Activated CD8-positive, alpha-beta memory T cell treated with anti-CD3 and anti-CD28 coated beads, Interleukin-2, amount 50 U/mL, for 1 hour (primary cell): ENCODE results near the gene GH1.

Source experiments
- DNase-seq: peaks from one replicate; pipeline ENCODE4 v3.0.0-alpha.2; 2020; ENCODE audit errors: extremely low read depth

Gene GH1

DNA sequence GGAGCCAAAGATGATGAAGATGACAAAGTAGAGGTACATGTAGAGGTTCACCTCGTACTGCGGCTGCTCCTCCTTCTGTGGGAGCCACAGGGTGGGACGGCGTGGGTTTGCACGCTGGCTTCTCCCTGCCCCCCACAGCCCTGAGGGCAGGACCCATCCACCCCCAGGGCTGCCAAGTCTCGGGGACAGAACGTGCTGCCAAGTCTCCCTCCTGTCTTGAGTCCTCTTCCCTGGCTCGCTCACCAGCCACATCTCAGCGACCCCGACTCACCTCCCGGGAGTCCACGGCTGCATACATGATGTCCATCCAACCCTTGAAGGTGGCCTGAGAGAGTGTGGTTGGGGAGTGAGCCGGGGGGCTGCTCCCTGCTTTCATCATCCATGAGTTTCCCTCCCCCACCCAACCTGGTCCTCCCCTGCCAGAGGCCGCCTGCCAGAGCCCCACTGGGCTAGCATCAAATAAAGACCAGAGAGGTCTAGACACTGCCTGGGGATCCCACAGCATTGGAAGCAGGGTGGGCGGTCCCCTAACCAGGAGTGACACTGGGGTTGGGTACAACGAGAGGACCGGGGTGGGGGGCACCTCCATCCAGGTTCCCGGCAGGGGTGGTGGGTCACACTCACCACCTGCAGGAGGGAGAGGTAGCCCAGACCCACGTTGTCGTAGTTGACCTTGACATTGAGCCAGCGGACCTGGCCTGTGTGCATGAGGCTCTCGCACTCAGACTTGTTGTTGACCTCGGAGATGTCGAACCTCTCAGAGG, 26.3 kb upstream of the GH1 start:
- no peak for DNase-seq

GRCh38 chr17:63943745-63944144, 25.1 kb upstream of the GH1 start:
- DNase-seq: no peak

DNA sequence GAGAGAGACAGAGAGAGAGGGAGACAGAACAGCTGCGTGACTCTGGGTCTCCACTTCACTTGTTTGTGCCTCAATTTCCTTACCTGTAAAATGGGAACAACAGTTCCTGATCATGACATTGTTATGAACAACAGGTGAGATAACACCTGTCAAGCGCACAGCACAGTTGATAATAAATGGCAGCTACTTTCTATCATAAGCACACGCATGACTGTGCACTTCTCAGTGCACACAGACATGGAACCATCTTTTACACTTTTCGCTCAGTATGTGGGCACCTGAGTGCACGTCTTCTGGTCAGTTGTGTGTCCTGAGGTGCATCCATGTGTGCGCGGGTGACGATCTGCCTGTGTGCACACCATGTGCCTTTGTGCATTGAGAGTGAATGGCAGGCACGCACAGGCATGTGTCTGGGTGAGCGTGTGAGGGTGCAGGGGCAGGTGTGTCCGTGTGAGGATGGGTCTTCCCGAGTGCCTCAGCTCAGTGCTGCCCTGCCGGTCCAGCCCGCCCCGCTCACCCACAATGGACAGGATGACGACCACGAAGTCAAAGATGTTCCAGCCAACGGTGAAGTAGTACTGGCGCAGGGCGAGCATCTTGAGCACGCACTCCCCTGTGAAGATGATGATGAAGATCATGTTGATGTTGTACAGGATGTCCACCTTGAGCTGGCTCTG, 23.8 kb upstream of the GH1 start:
- DNase-seq: no peak

- DNase-seq: no peak
These were observed 23.1 kb upstream of the GH1 start for GRCh38 chr17:63941751-63942150.

- no peak for DNase-seq
These were observed 22.5 kb upstream of the GH1 start for GRCh38 chr17:63941162-63941561.

- DNase-seq: no peak
These were observed 21.9 kb upstream of the GH1 start for GRCh38 chr17:63940584-63940983.

GRCh38 chr17:63939884-63940283, 21.2 kb upstream of the GH1 start:
- no peak for DNase-seq

DNA sequence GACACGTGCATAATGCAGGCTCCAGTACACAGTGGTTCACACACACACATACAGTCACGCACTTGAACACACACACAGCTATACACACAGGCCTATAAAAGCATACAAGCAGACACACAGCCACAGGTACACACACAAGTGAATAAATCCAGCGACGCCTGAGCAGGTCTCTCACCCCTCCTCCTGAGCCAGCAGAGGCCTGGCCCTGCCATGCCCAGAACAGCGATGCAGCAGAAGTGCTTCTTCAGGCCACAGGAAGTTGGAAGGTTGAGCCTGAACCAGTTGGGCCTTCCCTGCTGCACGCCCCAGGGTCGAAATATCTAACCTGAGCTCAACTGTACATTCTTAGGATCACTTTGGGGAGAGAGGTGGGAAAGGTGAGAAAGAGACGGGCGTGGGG, 20.8 kb upstream of the GH1 start:
- no peak for DNase-seq

DNA sequence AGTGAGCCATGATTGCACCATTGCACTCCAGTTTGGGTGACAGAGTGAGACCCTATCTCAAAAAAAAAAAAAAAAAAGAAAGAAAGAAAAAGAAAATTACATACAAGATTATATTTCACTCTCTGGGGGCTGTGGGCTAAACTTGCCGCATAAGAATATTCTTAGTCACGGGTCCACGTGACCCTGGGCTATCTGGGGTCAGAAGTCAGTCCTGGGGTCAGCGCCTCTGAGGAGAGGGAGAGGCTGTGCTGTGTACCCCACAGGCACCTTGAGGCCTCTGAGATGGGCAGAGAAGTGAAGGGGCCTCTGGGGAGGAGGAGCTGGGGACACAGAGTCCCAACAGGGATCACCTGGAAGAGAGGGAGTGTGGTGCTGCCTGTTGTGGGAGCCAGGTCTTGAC, 19.3 kb upstream of the GH1 start:
- DNase-seq: no peak

GRCh38 chr17:63937319-63937718, 18.7 kb upstream of the GH1 start:
- no peak for DNase-seq

DNA sequence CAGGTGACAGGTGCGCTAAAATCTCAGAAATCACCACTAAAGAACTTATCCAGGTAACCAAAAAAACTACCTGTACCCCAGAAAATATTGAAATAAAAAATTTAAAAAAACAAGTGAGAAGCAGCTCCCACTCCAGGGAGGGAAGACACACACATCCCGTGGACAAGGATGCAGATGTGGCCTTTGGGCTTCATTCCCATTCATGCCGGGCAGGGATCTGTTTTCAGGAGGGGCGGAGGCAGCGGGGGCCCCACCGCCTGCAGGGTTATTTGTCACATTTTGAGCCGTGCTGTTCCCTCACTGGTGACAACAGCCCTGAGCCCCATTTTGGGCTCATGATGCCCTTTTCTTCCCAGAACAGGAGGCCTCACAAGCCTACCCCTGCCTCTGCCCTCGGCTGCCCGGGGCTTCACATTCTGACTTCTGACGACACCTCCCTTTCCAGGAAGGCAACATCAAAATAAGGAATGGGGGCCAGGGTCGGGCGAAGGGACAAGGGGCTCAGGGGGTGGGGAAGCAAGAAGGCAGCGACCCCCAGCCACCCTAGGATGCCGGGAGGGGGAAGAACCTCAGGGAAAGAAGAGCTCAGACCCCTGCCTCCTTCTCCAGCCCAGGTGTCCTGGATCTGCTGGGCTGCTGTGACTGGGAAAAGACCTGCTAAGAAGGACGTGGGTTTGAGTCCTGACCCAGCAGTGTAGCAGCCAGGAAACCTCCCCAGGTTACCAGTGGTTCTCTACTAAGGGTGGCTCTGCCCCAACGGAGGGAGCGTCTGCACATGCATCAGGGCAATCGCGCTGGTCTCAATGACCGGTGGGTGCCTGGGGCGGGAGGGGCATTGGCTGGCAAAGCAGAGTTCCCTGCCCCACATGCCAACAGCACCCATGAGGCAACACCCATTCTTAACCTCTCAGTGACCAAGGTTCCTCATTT, 15.8 kb upstream of the GH1 start:
- no peak for DNase-seq

- no peak for DNase-seq
These were observed 15.0 kb upstream of the GH1 start for GRCh38 chr17:63933598-63933997.

DNA sequence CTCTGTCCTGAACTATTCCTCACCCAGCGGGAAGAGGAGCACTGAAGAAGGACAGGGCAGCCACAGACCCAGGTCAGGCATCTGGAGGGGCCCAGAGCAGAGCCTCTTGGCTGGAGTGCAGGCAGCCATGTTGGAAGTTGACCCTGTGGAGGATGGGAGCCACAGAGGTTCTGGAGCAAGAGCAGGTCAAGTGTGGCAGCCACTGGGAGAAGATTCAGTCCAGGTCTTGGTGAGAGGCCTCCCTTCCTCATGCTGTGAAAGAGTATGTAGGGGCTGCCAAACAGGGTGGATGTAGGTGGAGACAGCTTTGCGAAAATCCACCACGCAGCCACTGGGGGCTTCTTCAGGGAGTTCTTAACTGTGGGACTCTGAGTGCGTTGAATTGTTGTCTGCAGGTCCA, 14.1 kb upstream of the GH1 start:
- DNase-seq: no peak

- DNase-seq: no peak
These were observed 13.4 kb upstream of the GH1 start, which contains the start of gene CD79B for GRCh38 chr17:63931981-63932561. CD79B (minus strand) TSS chr17:63932331; CDS start chr17:63932261, 70 bp downstream.

DNA sequence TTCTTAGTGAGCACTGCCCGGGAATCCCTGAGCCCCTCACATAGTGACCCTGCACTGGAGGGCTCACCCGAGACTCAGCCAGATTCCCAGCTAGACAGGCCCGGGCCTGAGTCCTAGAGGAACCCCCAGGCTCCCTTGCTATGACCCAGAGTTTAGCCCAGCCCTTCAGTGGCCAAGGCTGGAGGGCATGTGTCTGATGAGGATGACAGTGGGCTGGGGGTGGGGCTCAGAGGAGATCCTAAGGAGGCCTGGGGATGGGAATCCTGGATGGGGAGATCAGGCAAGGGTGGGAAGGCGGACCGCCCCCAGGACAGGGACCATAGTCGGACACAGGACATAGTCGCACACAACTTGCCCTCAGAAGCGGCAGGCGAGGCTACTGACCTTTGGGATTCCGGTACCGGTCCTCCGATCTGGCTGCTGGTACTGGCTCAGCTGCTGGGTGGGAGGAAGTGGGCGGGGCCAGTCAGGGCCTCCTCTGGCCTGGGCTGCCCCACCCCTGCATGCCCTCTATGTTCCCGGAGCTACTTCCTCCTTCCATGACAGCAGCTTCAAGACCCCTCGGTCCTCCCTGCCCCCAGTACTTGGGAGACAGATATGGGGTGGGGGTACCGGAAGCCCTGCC, 12.4 kb upstream of the GH1 start:
- no peak for DNase-seq

DNA sequence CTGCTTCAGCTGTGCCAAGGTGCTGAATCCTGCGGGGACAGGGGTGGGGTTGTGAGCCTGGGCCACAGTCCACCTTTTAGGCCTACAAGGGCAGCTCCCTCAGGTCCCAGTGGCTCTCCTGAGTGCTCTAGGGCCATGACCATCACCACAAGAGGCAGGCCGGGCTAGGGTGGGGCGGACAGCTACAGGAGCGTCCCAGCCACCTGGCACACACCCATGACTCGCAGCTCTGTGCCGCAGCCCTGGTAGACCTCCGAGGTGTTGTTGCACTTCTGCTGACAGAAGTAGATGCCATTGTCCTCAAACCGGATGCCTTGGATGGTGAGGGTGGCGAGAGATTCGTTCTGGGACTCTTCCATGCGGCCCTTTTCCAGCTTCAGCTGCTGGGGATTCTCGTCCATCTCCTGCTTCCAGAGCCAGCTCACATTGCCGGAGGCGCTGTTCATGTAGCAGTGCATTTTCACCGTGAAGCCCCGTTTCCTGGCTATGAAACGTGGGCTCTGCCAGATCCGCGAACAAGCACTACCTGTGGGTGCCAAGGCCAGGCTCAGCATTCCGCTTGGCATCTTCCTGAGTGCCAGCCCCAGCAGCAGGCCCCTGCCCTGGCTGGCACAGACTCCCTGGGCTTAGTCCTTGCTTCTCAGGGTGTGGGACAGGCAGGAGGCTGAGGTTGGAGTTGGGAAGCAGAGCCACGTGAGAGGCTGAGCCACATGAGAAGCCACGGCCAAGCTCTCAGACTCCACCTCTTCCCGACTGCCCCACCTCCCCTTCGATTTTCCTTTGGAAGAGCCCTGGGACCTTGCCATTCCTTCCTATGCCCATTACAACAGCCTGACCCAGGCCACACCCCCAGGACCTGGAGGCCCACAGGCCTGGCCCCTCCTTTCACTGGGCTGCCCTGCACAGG, 11.5 kb upstream of the GH1 start:
- no peak for DNase-seq

- DNase-seq: no peak
These were observed 10.5 kb upstream of the GH1 start for GRCh38 chr17:63928966-63929695.

DNA sequence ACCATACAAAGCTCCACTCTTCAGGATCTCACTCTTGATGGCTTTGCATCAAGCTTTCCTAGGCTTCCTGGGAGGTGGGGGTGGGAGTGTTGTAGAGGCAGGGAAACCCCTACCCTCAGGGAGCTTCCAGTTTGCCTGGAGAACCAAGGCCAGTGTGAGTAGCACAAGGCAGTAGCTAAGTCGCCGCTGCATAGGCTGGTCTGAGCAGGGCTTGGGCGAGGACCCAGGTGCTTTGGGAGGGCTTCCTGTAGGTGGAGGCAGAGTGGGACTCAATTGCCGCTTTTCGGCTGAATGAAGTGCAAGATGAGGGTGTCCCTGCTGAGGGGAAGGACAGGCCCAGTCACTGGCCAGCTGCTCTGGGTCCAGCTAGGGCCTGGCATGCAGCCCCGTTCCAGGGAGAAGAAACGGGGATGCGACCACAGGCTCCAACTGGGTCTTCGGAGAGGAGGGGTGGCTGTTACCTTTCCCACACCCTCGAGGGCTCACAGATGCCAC, 9.6 kb upstream of the GH1 start:
- DNase-seq: no peak

DNA sequence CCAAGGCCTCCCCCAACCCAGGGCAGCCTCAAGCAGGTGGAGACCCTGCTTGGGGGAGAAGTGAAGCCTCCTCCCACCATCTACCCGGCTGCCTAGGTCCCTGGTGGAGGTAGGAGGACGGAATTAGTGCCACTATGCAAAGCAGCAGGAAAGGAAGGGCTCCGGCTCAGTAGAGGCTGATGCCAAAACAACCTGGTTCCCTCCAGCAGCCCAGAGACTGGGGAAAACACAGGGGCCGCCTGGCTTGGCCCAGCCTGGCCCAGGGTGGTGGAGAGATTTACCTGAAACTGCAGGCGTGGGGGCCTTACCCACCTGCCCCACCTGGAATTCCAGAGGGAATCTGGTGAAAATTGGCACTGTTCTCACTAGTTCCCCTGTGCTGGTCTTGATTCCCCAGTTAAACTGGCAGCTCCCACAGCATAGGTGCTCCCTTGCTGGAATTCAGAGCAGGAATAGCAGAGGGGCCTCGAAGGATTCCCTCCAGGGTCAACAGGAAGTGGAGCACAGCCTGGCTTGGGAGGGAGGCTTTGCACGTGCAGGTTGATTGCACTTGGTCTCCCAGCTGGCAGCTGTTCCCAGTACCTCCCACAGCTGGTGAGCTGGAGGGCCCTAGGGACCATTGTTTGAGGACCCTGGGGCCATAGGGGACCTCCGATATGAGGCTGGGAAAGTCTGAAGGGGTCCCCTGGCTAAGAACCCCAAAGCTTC, 9.0 kb upstream of the GH1 start:
- DNase-seq: no peak
